Psoas muscle (tissue), 8 donors: ENCODE results near the gene KCNJ13. TPM values are rescaled to one million over a fixed set of nuclear protein-coding genes. Genes with fewer than 3 reads are reported as not detected.

Experiments
- ATAC-seq, 4 donors: fragments of 200-7000 bp; cut with Tn5 transposase; one replicate each; pipeline ENCODE4 v1.9.1; 2020; ENCODE audit warnings: moderate library complexity in 3 of 4, mild to moderate bottlenecking in 2 of 4
- DNase-seq, 2 donors: peaks; one replicate each; pipeline ENCODE4 v3.0.0-alpha.2; 2020
- H3K27ac ChIP-seq: fragments of 200-600 bp; one replicate; pipeline ENCODE4 v1.8.0; 2022
- H3K27me3 ChIP-seq, 3 donors: fragments of 200-600 bp in 1 of 3; one replicate each; pipeline versions ENCODE4 v1.6.1 to v1.8.0; 2013 to 2022; ENCODE audit warnings: low read length in 2 of 3, mild to moderate bottlenecking in 2 of 3, moderate library complexity in 1 of 3; ENCODE audit not compliant: insufficient read depth in 3 of 3
- H3K36me3 ChIP-seq, 2 donors: fragments of 200-600 bp in 1 of 2; one replicate each; pipeline versions ENCODE4 v1.6.1 to v1.8.0; 2013 to 2022; ENCODE audit warnings: low read depth in 1 of 2, mild to moderate bottlenecking in 1 of 2, moderate library complexity in 1 of 2; ENCODE audit not compliant: insufficient read depth in 1 of 2
- H3K4me1 ChIP-seq: fragments of 200-600 bp; one replicate; pipeline ENCODE4 v1.8.0; 2022
- H3K4me3 ChIP-seq: fragments of 200-600 bp; one replicate; pipeline ENCODE4 v1.8.0; 2022; ENCODE audit warnings: mild to moderate bottlenecking
- H3K9me3 ChIP-seq: fragments of 200-600 bp; one replicate; pipeline ENCODE4 v1.8.0; 2022
- CTCF ChIP-seq: fragments of 200-600 bp; IDR thresholded peaks from one replicate; pipeline ENCODE4 v1.8.0; 2022; ENCODE audit warnings: antibody characterized with exemption
- whole genome bisulfite sequencing, 3 donors: extraction: QIAGEN DNeasy Blood & Tissue Kit; methylation state at CpG; one replicate each; pipeline versions ENCODE4 v1.1.6 to v1.1.7; 2013; 5-methylcytosine and 5-hydroxymethylcytosine counted together
- intact Hi-C, 2 donors: fragments of 100-400 bp; cut with DNase I; formaldehyde crosslinking; loops; one replicate each; pipeline versions ENCODE4 v1.11.0 to v1.14.2; 2022
- polyA plus RNA-seq, 3 donors: library from polyadenylated mRNA; stranded (reverse); fragments of 200-250 nt; gene quantifications; one replicate each; pipeline ENCODE4 v1.2.3, GENCODE V29; 2013
- total RNA-seq, 4 donors: library from RNA; stranded (reverse); fragmentation: NEBNext Ultra II Directional in 2 of 4; extraction: Animal tissue kit (Norgen Biotek cat#: 25700) in 2 of 4; gene quantifications; one replicate each; pipeline versions ENCODE4 v1.2.1 to v1.2.4, GENCODE V29; 2021 to 2023
- donor health status: healthy with polysubstance abuse.
- donor health status: DM: no; HTN: no; CAD: no; lungs with moderate emphysema.
- donor health status: Bipolar disorder and iron deficiency.
- donor health status: healthy.
- donor health status: DM: yes; HTN: yes; CAD: no.
- donor health status: DM: no; HTN: no; CAD: no.
- donor health status: DM: no; HTN: no; CAD: no.
- donor health status: DM: yes; HTN: yes; CAD: no.

Gene KCNJ13
- total and polyA plus RNA-seq, 7 donors: 0.03 TPM; not detected in 6

- whole genome bisulfite sequencing, 3 donors: 78 to 84% (median 80%) methylated on average over 5 of the region's 5 CpGs
- intact Hi-C loops: no loop called here
- Histone ChIP-seq H3K4me3 (no peak overlapping the region), H3K9me3 (no peaks in the 10 kb centered on the region), H3K27ac (no peak overlapping the region), H3K36me3 (peaks cover 2 to 26% of the 10 kb centered on the region in 2 donors), H3K4me1 (no peaks in the 10 kb centered on the region), H3K27me3 (no peaks in the 10 kb centered on the region)
- ATAC-seq: no peak
- no peak for DNase-seq
- TF ChIP-seq CTCF: no peak
These were observed 911 bp upstream of the KCNJ13 start for GRCh38 chr2:232777276-232777675.

DNA sequence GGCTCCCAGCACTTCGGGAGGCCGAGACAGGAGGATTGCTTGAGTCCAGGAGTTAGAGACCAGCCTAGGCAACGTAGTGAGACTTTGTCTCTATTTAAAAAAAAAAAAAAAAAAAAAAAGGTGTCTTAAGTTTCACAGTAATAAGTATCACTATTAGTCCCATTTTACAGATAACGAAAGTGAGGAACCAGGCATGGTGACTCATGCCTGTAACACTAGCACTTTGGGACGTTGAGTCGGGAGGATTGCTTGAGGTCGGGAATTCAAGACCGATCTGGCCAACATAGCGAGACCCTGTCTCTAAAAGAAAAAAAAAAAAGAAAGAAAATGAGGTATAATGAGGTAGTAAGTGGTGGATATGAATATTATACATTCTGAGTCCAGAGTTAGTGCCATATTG, 2.5 kb downstream of the KCNJ13 start:
- ATAC-seq (no peak), DNase-seq (no peak)
- intact Hi-C loops: no loop called here
- H3K36me3 ChIP-seq: peaks cover 2 to 42% of the 10 kb centered on the region in 2 donors
- TF ChIP-seq CTCF: no peak
- no peak overlapping the region for H3K4me3 ChIP-seq
- no peaks in the 10 kb centered on the region for H3K27me3 ChIP-seq
- no peaks in the 10 kb centered on the region for H3K9me3 ChIP-seq
- 96 to 98% (median 97%) methylated on average over 9 of the region's 9 CpGs for WGBS, 3 donors
- H3K4me1 ChIP-seq: no peaks in the 10 kb centered on the region
- no peak overlapping the region for H3K27ac ChIP-seq

GRCh38 chr2:232772531-232772930, 3.8 kb downstream of the KCNJ13 start:
- DNase-seq: no peak
- Histone ChIP-seq H3K9me3 (no peaks in the 10 kb centered on the region), H3K36me3 (peaks cover 0 to 47% of the 10 kb centered on the region in 2 donors), H3K4me1 (no peaks in the 10 kb centered on the region), H3K27ac (no peak overlapping the region), H3K27me3 (no peaks in the 10 kb centered on the region), H3K4me3 (no peak overlapping the region)
- no peak for TF ChIP-seq CTCF
- WGBS, 3 donors: 92 to 97% (median 96%) methylated on average over 2 of the region's 2 CpGs
- no peak for ATAC-seq
- intact Hi-C loops: no loop called here

DNA sequence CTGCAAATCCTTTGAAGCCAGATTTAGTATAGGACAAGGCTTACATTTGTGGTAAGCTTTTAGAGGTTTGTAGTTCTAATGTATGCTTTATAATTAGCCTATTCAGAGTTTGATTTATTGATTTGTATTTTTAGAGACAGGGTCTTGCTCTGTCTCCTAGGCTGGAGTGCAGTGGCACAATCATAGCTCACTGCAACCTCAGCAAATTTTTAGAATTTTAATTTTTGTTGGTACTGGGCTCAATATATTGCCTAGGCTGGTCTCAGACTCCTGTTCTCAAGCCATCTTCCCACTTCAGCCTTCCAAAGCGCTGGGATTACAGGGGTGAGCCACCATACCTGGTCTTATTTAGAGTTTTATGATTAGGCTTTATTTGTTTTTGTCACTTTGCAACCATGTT, 4.5 kb downstream of the KCNJ13 start:
- H3K4me1 ChIP-seq: no peaks in the 10 kb centered on the region
- no peak for ATAC-seq
- TF ChIP-seq CTCF: no peak
- no peak for DNase-seq
- no peaks in the 10 kb centered on the region for H3K9me3 ChIP-seq
- peaks cover 0 to 53% of the 10 kb centered on the region in 2 donors for H3K36me3 ChIP-seq
- no peaks in the 10 kb centered on the region for H3K27me3 ChIP-seq
- no peak overlapping the region for H3K27ac ChIP-seq
- intact Hi-C loops: no loop called here
- WGBS, 3 donors: 95 to 100% (median 96%) methylated on average over 1 of the region's 1 CpG
- H3K4me3 ChIP-seq: no peak overlapping the region

DNA sequence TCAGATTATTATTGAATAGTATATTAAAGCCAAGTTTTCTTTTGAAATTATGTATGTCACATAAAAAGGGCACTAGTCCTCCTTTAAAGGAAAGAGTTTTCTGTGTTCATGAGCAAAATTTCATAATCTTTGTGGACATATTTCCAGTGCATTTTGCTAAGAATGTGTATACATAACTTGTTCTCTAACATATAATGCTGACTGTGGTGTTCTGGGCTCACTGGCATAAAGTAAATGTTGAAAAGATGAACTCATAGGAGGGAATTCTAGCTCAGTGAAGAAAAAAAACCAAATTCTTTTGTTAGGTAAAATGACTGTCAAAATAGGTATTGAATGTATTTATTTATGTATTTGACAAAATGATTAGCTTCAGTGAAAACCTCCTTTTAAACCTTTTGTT, 6.2 kb downstream of the KCNJ13 start:
- ATAC-seq (no peak), DNase-seq (no peak)
- H3K27ac ChIP-seq: no peak overlapping the region
- H3K36me3 ChIP-seq: peaks cover 0 to 68% of the 10 kb centered on the region in 2 donors
- H3K4me3 ChIP-seq: no peak overlapping the region
- H3K27me3 ChIP-seq: no peaks in the 10 kb centered on the region
- no peak for TF ChIP-seq CTCF
- H3K9me3 ChIP-seq: no peaks in the 10 kb centered on the region
- intact Hi-C loops: no loop called here
- no peaks in the 10 kb centered on the region for H3K4me1 ChIP-seq
